ENCODE results near the gene RGS3. TPM values are rescaled to one million over a fixed set of nuclear protein-coding genes. Genes with fewer than 3 reads are reported as not detected.

The RGS3 gene
- total RNA-seq, 1 experiment from 2014 or later: 16.6 TPM

- TF ChIP-seq ATF2 (CRISPR knock-in tag; IDR thresholded peaks at IDR 0.05; ENCODE audit: borderline replicate concordance, low read depth): no peak
- no peak for TF ChIP-seq ZNF232 (CRISPR knock-in tag; IDR thresholded peaks at IDR 0.05)
- TF ChIP-seq ZNF281 (CRISPR knock-in tag; IDR thresholded peaks at IDR 0.05): no peak
- TF ChIP-seq ZSCAN18 (CRISPR knock-in tag; IDR thresholded peaks at IDR 0.05): no peak
- no peak for TF ChIP-seq ZBTB21 (CRISPR knock-in tag; IDR thresholded peaks at IDR 0.05; ENCODE audit: borderline replicate concordance)
These were observed 128.5 kb downstream of the RGS3 start (continued) for GRCh38 chr9:113591899-113592625.

GRCh38 chr9:113592876-113593575, 129.5 kb downstream of the RGS3 start:
- CTCF ChIA-PET: interaction anchor here (1.0 to 20.2 kb wide), 11 partner anchors 10 to 489 kb away, joined by 3 to 962 read pairs (median 4); partner anchors contain the start of genes BSPRY and RGS3
- H3K36me3 Mint-ChIP-seq: peaks cover 15% of the 10 kb centered on the region; the same call in 1 of the 2 replicates
- H3K4me1 Mint-ChIP-seq: peaks cover 36% of the 10 kb centered on the region
- H3K27ac Mint-ChIP-seq: peak overlapping the region; percentile 74
- DNase-seq (ENCODE audit: low spot score): no peak
- H3K27me3 Mint-ChIP-seq (ENCODE audit: low read depth): no peaks in the 10 kb centered on the region
- POLR2A ChIA-PET: interaction anchor here (0.6 to 2.0 kb wide), 9 partner anchors 9 to 183 kb away, joined by 3 to 10 read pairs (median 6); partner anchors contain the start of genes C9orf43 and POLE3
- TF ChIP-seq NFATC4 (CRISPR knock-in tag; IDR thresholded peaks at IDR 0.05): no peak
- no peak for TF ChIP-seq ZBTB43 (CRISPR knock-in tag; IDR thresholded peaks at IDR 0.05)
- no peak for TF ChIP-seq GTF2I (CRISPR knock-in tag; conservative IDR thresholded peaks at IDR 0.05)
- no peak for TF ChIP-seq FOXK1 (CRISPR knock-in tag; IDR thresholded peaks at IDR 0.05)
- H3K9me3 Mint-ChIP-seq: no peaks in the 10 kb centered on the region
- peak overlapping the region; percentile 80 for H3K4me3 Mint-ChIP-seq
- ATAC-seq: no peak

GRCh38 chr9:113593682-113594281, 130.3 kb downstream of the RGS3 start:
- peak; percentile 93 for DNase-seq (ENCODE audit: low spot score)
- CTCF ChIA-PET: interaction anchor here (0.6 to 20.2 kb wide), 15 partner anchors 9 to 1380 kb away, joined by 3 to 962 read pairs (median 4); partner anchors contain the start of genes BSPRY, C9orf43, POLE3 and RGS3
- TF ChIP-seq MAX (CRISPR knock-in tag; IDR thresholded peaks at IDR 0.05): peak; percentile 57; the same call in 1 of the 2 replicates
- 0 out of 2 replicates have a peak, but pooled peaks have one; percentile 19 for TF ChIP-seq ZNF281 (CRISPR knock-in tag; IDR thresholded peaks at IDR 0.05)
- TF ChIP-seq FOXP4 (CRISPR knock-in tag; IDR thresholded peaks at IDR 0.05): no peak
- 0 out of 2 replicates have a peak, but pooled peaks have one; percentile 11 for TF ChIP-seq ZNF423 (CRISPR knock-in tag; IDR thresholded peaks at IDR 0.05)
- TF ChIP-seq RORB (CRISPR knock-in tag; IDR thresholded peaks at IDR 0.05): no peak
- no peak for TF ChIP-seq NR3C1 (CRISPR knock-in tag; conservative IDR thresholded peaks at IDR 0.05; ENCODE audit: low read depth)
- peak; percentile 66 for TF ChIP-seq SP1 (CRISPR knock-in tag; conservative IDR thresholded peaks at IDR 0.05)

More at GRCh38 chr9:113593682-113594281, 130.3 kb downstream of the RGS3 start:
- H3K36me3 Mint-ChIP-seq: peaks cover 15% of the 10 kb centered on the region; the same call in 1 of the 2 replicates
- H3K4me1 Mint-ChIP-seq: peaks cover 36% of the 10 kb centered on the region
- POLR2A ChIA-PET: interaction anchor here (0.6 to 2.0 kb wide), 12 partner anchors 9 to 184 kb away, joined by 3 to 10 read pairs (median 6); partner anchors contain the start of genes C9orf43 and POLE3
- H3K27me3 Mint-ChIP-seq (ENCODE audit: low read depth): no peaks in the 10 kb centered on the region
- peak; percentile 93 for ATAC-seq
- no peaks in the 10 kb centered on the region for H3K9me3 Mint-ChIP-seq
- H3K4me3 Mint-ChIP-seq: peak overlapping the region; percentile 80
- no peak overlapping the region; the same call in 1 of the 2 replicates for H3K27ac Mint-ChIP-seq
